PC-3 (cell line): ENCODE results near the gene RTP1. TPM values are rescaled to one million over a fixed set of nuclear protein-coding genes. Genes with fewer than 3 reads are reported as not detected.
"Not testable (repeated sequence)": the region's sequence is repeated elsewhere in the genome, so short reads cannot be mapped to it uniquely, and the experiment has no call there.

Experiments
- ATAC-seq: fragments of 200-7000 bp; cut with Tn5 transposase; 2 replicates; pipeline ENCODE4 v1.9.1; 2020; ENCODE audit warnings: mild to moderate bottlenecking, moderate library complexity
- BruUV-seq: library from RNA; stranded (reverse); fragments of 400-500 nt; replicated peaks from 2 replicates; lab custom pipeline; 2021; lab: Mats Ljungman, UMichigan
- CTCF ChIA-PET: fragments of 300-600 bp; sonication (Branson Sonifier 250); formaldehyde crosslinking; loops from one replicate; lab custom pipeline; 2022; ENCODE audit warnings: antibody characterized with exemption; lab: Charles Lee
- POLR2A ChIA-PET: fragments of 300-600 bp; sonication (Branson Sonifier 250); formaldehyde crosslinking; loops from one replicate; lab custom pipeline; 2022; ENCODE audit warnings: antibody characterized with exemption; ENCODE audit not compliant: unreplicated experiment; lab: Charles Lee
- DNase-seq: peaks from one replicate; pipeline ENCODE4 v3.0.0-alpha.2; 2015
- H2AFZ ChIP-seq: fragments of 300-600 bp; sonication (generic); 2 replicates; pipeline ENCODE4 v1.6.0; 2016; ENCODE audit warnings: antibody characterized with exemption, low read length
- H3F3A ChIP-seq: fragments of 300-600 bp; sonication (generic); one replicate; pipeline ENCODE4 v1.6.0; 2017; ENCODE audit warnings: antibody characterized with exemption, low read length, control low read depth, mild to moderate bottlenecking; ENCODE audit not compliant: unreplicated experiment
- H3K27ac ChIP-seq: fragments of 300-600 bp; sonication (generic); 2 replicates; pipeline ENCODE4 v1.5.1; 2016; ENCODE audit warnings: mild to moderate bottlenecking, low read length
- H3K27me3 ChIP-seq: fragments of 300-600 bp; sonication (generic); 2 replicates; pipeline ENCODE4 v1.6.1; 2016; ENCODE audit warnings: low read length, mixed read lengths
- H3K36me3 ChIP-seq: fragments of 300-600 bp; sonication (generic); 2 replicates; pipeline ENCODE4 v1.6.1; 2016; ENCODE audit warnings: low read depth, mixed run types, low read length, mixed read lengths
- H3K4me1 ChIP-seq: fragments of 300-600 bp; sonication (generic); 2 replicates; pipeline ENCODE4 v1.5.1; 2016; ENCODE audit warnings: low read length; ENCODE audit not compliant: insufficient read depth
- H3K4me2 ChIP-seq: fragments of 300-600 bp; sonication (generic); 2 replicates; pipeline ENCODE4 v1.6.0; 2016; ENCODE audit warnings: low read length
- H3K4me3 ChIP-seq: fragments of 300-600 bp; sonication (generic); 2 replicates; pipeline ENCODE4 v1.5.1; 2016; ENCODE audit warnings: mild to moderate bottlenecking, low read length, mixed read lengths
- H3K79me2 ChIP-seq: fragments of 300-600 bp; sonication (generic); 2 replicates; pipeline ENCODE4 v1.6.1; 2017; ENCODE audit warnings: low read length, mixed read lengths
- H3K9ac ChIP-seq: fragments of 300-600 bp; sonication (generic); 2 replicates; pipeline ENCODE4 v1.6.0; 2016; ENCODE audit warnings: mild to moderate bottlenecking, low read length
- H3K9me2 ChIP-seq: fragments of 300-600 bp; sonication (generic); replicated peaks from 2 replicates; pipeline ENCODE4 v1.6.1; 2016; ENCODE audit warnings: mixed run types, low read length, mixed read lengths
- H3K9me3 ChIP-seq: fragments of 300-600 bp; sonication (generic); 2 replicates; pipeline ENCODE4 v1.6.1; 2016; ENCODE audit warnings: low read length, mixed read lengths
- H4K20me1 ChIP-seq: fragments of 300-600 bp; sonication (generic); 2 replicates; pipeline ENCODE4 v1.6.1; 2016; ENCODE audit warnings: low read length, mixed read lengths
- CTCF ChIP-seq: fragments of 300-600 bp; sonication (generic); conservative IDR thresholded peaks from 2 replicates; pipeline ENCODE4 v1.5.1; 2017; ENCODE audit warnings: antibody characterized with exemption, low read depth, mild to moderate bottlenecking, low read length
- EZH2 ChIP-seq: fragments of 300-600 bp; sonication (generic); IDR thresholded peaks from one replicate; pipeline ENCODE4 v1.6.1; 2017; ENCODE audit warnings: antibody characterized with exemption, mild to moderate bottlenecking, low read length; ENCODE audit not compliant: unreplicated experiment
- EZH2phosphoT487 ChIP-seq: fragments of 300-600 bp; sonication (generic); IDR thresholded peaks from 2 replicates; pipeline ENCODE4 v1.6.1; 2018; ENCODE audit warnings: mild to moderate bottlenecking, antibody characterized with exemption, low read length, borderline replicate concordance
- intact Hi-C: fragments of 100-400 bp; cut with micrococcal nuclease; formaldehyde crosslinking; loops from 2 replicates; pipeline ENCODE4 v1.9.0; 2023
- total RNA-seq: library from RNA; depleted of rRNA; stranded (reverse); fragments of >200 nt; gene quantifications from 2 replicates; pipeline ENCODE4 v1.2.3, GENCODE V29; 2014

The RTP1 gene
- total RNA-seq, 1 experiment from 2014 or later, result not detected

GRCh38 chr3:187196573-187197334, 532 bp upstream of the RTP1 start:
- Histone ChIP-seq H3F3A (no peaks in the 10 kb centered on the region), H3K27me3 (no peaks in the 10 kb centered on the region), H3K9me2 (no peaks in the 10 kb centered on the region), H3K9me3 (no peaks in the 10 kb centered on the region), H3K27ac (no peak overlapping the region), H3K4me1 (no peaks in the 10 kb centered on the region), H4K20me1 (no peaks in the 10 kb centered on the region), H3K79me2 (no peaks in the 10 kb centered on the region), H3K36me3 (no peaks in the 10 kb centered on the region), H2AFZ (no peak overlapping the region), H3K9ac (no peak overlapping the region), H3K4me3 (no peak overlapping the region), H3K4me2 (no peak overlapping the region)
- CTCF ChIA-PET, result no interaction called here
- TF ChIP-seq EZH2phosphoT487, result no peak
- TF ChIP-seq CTCF, result no peak
- no peak for TF ChIP-seq EZH2
- ATAC-seq (no peak), DNase-seq (no peak)
- BruUV-seq, result no TSS peak
- intact Hi-C loops, result no loop called here
- POLR2A ChIA-PET, result no interaction called here

GRCh38 chr3:187198490-187198889, 1.2 kb downstream of the RTP1 start:
- H3K4me2 ChIP-seq, result no peak overlapping the region
- H3F3A ChIP-seq, result no peaks in the 10 kb centered on the region
- H3K27me3 ChIP-seq, result no peaks in the 10 kb centered on the region
- no peak overlapping the region for H3K9ac ChIP-seq
- H4K20me1 ChIP-seq, result no peaks in the 10 kb centered on the region
- H3K9me2 ChIP-seq, result no peaks in the 10 kb centered on the region
- DNase-seq (no peak), ATAC-seq (no peak)
- intact Hi-C loops, result no loop called here
- CTCF ChIA-PET, result no interaction called here
- BruUV-seq, result no TSS peak
- H2AFZ ChIP-seq, result no peak overlapping the region
- no peak overlapping the region for H3K4me3 ChIP-seq
- H3K79me2 ChIP-seq, result no peaks in the 10 kb centered on the region
- POLR2A ChIA-PET, result no interaction called here
- no peak overlapping the region for H3K27ac ChIP-seq
- no peaks in the 10 kb centered on the region for H3K9me3 ChIP-seq
- H3K36me3 ChIP-seq, result no peaks in the 10 kb centered on the region
- H3K4me1 ChIP-seq, result no peaks in the 10 kb centered on the region
- TF ChIP-seq EZH2phosphoT487, result no peak
- TF ChIP-seq EZH2, result no peak

- CTCF ChIA-PET, H3K4me2 ChIP-seq, H3K36me3 ChIP-seq, H3K9me2 ChIP-seq, H3K27ac ChIP-seq, H3K79me2 ChIP-seq, H3K4me3 ChIP-seq, BruUV-seq, H3F3A ChIP-seq, DNase-seq, H3K4me1 ChIP-seq, POLR2A ChIA-PET, H3K27me3 ChIP-seq, H4K20me1 ChIP-seq, intact Hi-C loops, ATAC-seq, H2AFZ ChIP-seq, H3K9me3 ChIP-seq, H3K9ac ChIP-seq: not testable (repeated sequence)
These were observed 2.3 kb downstream of the RTP1 start for GRCh38 chr3:187199463-187200050.
